Head of caudate nucleus (tissue), 42 donors: ENCODE measurements around the gene CCDC185.

Source experiments
- DNase-seq, 42 donors: peaks; one replicate each; pipeline versions ENCODE4 v3.0.0 to v3.0.0-alpha.2; 2020 to 2021; ENCODE audit warnings: mixed read lengths in 7 of 42
- intact Hi-C: fragments of 100-400 bp; cut with DNase I; formaldehyde crosslinking; loops from one replicate; pipeline ENCODE4 v1.15.0; 2022

The CCDC185 gene

GRCh38 chr1:223393275-223394214 lies at the start of gene CCDC185:
CCDC185 (plus strand) TSS chr1:223393415; CDS start chr1:223393476, 61 bp downstream.
- DNase-seq, result peak in 7 of 42 donors; percentile 3 to 39 (median 16)
- intact Hi-C loops, result no loop called here

GRCh38 chr1:223343692-223344091 lies 49.5 kb upstream of the CCDC185 start:
- intact Hi-C loops, result no loop called here
- no peak for DNase-seq

GRCh38 chr1:223344491-223344890 lies 48.7 kb upstream of the CCDC185 start:
- no peak for DNase-seq
- intact Hi-C loops, result no loop called here

GRCh38 chr1:223345720-223346119 lies 47.5 kb upstream of the CCDC185 start:
- intact Hi-C loops, result no loop called here
- DNase-seq, result no peak

- intact Hi-C loops, result no loop called here
Measured at GRCh38 chr1:223346311-223346710, 46.9 kb upstream of the CCDC185 start.

GRCh38 chr1:223347583-223347982 lies 45.6 kb upstream of the CCDC185 start:
- no peak for DNase-seq
- intact Hi-C loops, result no loop called here

More at GRCh38 chr1:223346311-223346710, 46.9 kb upstream of the CCDC185 start:
- DNase-seq, result no peak

GRCh38 chr1:223348439-223348838 lies 44.8 kb upstream of the CCDC185 start:
- DNase-seq, result no peak
- intact Hi-C loops, result no loop called here

GRCh38 chr1:223349241-223349640 lies 44.0 kb upstream of the CCDC185 start:
- intact Hi-C loops, result no loop called here
- DNase-seq, result no peak

- no peak for DNase-seq
- intact Hi-C loops, result no loop called here
Measured at GRCh38 chr1:223350361-223350908, 42.8 kb upstream of the CCDC185 start.

GRCh38 chr1:223352944-223353343 lies 40.3 kb upstream of the CCDC185 start:
- intact Hi-C loops, result no loop called here
- no peak for DNase-seq

GRCh38 chr1:223353939-223354338 lies 39.3 kb upstream of the CCDC185 start:
- intact Hi-C loops, result no loop called here
- no peak for DNase-seq

- intact Hi-C loops, result no loop called here
- no peak for DNase-seq
Measured at GRCh38 chr1:223355699-223356098, 37.5 kb upstream of the CCDC185 start.

- peak in 8 of 42 donors; percentile 11 to 66 (median 37) for DNase-seq
- intact Hi-C loops, result no loop called here
Measured at GRCh38 chr1:223358826-223359225, 34.4 kb upstream of the CCDC185 start.

- intact Hi-C loops, result no loop called here
- DNase-seq, result peak in 40 of 42 donors; percentile 34 to 84 (median 62)
Measured at GRCh38 chr1:223363057-223363855, 30.0 kb upstream of the CCDC185 start.

GRCh38 chr1:223363856-223364684 lies 29.1 kb upstream of the CCDC185 start, which contains the start of gene SUSD4:
SUSD4 (minus strand) TSS chr1:223364176; CDS start chr1:223363425, 751 bp downstream.
- DNase-seq, result peak in 40 of 42 donors; percentile 39 to 85 (median 68)
- intact Hi-C loops, result no loop called here

- DNase-seq, result peak in 29 of 42 donors; percentile 11 to 60 (median 31)
- intact Hi-C loops, result no loop called here
Measured at GRCh38 chr1:223364685-223365382, 28.4 kb upstream of the CCDC185 start.

- DNase-seq, result no peak
- intact Hi-C loops, result no loop called here
Measured at GRCh38 chr1:223374064-223374610, 19.1 kb upstream of the CCDC185 start.

GRCh38 chr1:223378754-223379153 lies 14.5 kb upstream of the CCDC185 start:
- intact Hi-C loops, result no loop called here
- no peak for DNase-seq
